Activated CD4-positive, alpha-beta memory T cell treated with anti-CD3 and anti-CD28 coated beads for 36 hours (primary cell): Measurements from ENCODE around the gene ZBTB38. TPM values are rescaled to one million over a fixed set of nuclear protein-coding genes. Genes with fewer than 3 reads are reported as not detected.

ENCODE experiments used
- CTCF ChIA-PET: fragments of 350-600 bp; sonication (Branson Sonifier 250); formaldehyde crosslinking; loops from one replicate; lab custom pipeline; 2021; ENCODE audit warnings: antibody characterized with exemption, inconsistent platforms; lab: Charles Lee
- POLR2A ChIA-PET: fragments of 350-600 bp; sonication (Branson Sonifier 250); formaldehyde crosslinking; loops from one replicate; lab custom pipeline; 2021; ENCODE audit warnings: antibody characterized with exemption; lab: Charles Lee
- DNase-seq: peaks from one replicate; pipeline ENCODE4 v3.0.0-alpha.2; 2020
- H3K27ac Mint-ChIP-seq: one replicate; pipeline ENCODE4 v1.8.0; 2021; ENCODE audit warnings: mixed read lengths
- H3K27me3 Mint-ChIP-seq: one replicate; pipeline ENCODE4 v1.8.0; 2021; ENCODE audit warnings: mixed read lengths
- H3K36me3 Mint-ChIP-seq: one replicate; pipeline ENCODE4 v1.8.0; 2021; ENCODE audit warnings: mixed read lengths
- H3K4me1 Mint-ChIP-seq: one replicate; pipeline ENCODE4 v1.8.0; 2021; ENCODE audit warnings: low read depth, mixed read lengths
- H3K4me3 Mint-ChIP-seq: one replicate; pipeline ENCODE4 v1.8.0; 2021; ENCODE audit warnings: mild to moderate bottlenecking, mixed read lengths
- H3K9me3 Mint-ChIP-seq: one replicate; pipeline ENCODE4 v1.8.0; 2021; ENCODE audit warnings: mixed read lengths
- intact Hi-C: fragments of 100-400 bp; cut with micrococcal nuclease; formaldehyde crosslinking; loops from one replicate; pipeline ENCODE4 v1.15.1; 2023
- total RNA-seq, 2 experiments: library from RNA; stranded (reverse); gene quantifications; one replicate each; pipeline ENCODE4 v1.2.3, GENCODE V29; 2021

The ZBTB38 gene
- total RNA-seq, 2 experiments from 2014 or later, result 64.7 to 66.4 TPM

- no peak overlapping the region for H3K27ac Mint-ChIP-seq
- intact Hi-C loops, result no loop called here
- ChIA-PET POLR2A (interaction anchor here (0.9 kb wide), 1 partner anchor 17 kb away, joined by 4 read pairs; no protein-coding TSS in a partner anchor), CTCF (interaction anchor here (1.1 to 1.3 kb wide), 2 partner anchors 27 to 29 kb away, joined by 3 read pairs; no protein-coding TSS in a partner anchor)
- H3K9me3 Mint-ChIP-seq, result no peaks in the 10 kb centered on the region
- no peak overlapping the region for H3K4me3 Mint-ChIP-seq
- peaks cover 16% of the 10 kb centered on the region for H3K4me1 Mint-ChIP-seq
- H3K27me3 Mint-ChIP-seq, result no peaks in the 10 kb centered on the region
- DNase-seq, result peak; percentile 29
- no peaks in the 10 kb centered on the region for H3K36me3 Mint-ChIP-seq
Measured at GRCh38 chr3:141331377-141332318, 36.7 kb upstream of the ZBTB38 start.

- H3K4me1 Mint-ChIP-seq, result peaks cover 16% of the 10 kb centered on the region
- no peak overlapping the region for H3K27ac Mint-ChIP-seq
- H3K9me3 Mint-ChIP-seq, result no peaks in the 10 kb centered on the region
- H3K4me3 Mint-ChIP-seq, result no peak overlapping the region
- no peak for DNase-seq
- H3K36me3 Mint-ChIP-seq, result no peaks in the 10 kb centered on the region
- POLR2A ChIA-PET, result no interaction called here
- CTCF ChIA-PET, result interaction anchor here (1.3 kb wide), 1 partner anchor 27 kb away, joined by 3 read pairs; no protein-coding TSS in a partner anchor
- intact Hi-C loops, result no loop called here
- H3K27me3 Mint-ChIP-seq, result no peaks in the 10 kb centered on the region
Measured at GRCh38 chr3:141332416-141332815, 35.9 kb upstream of the ZBTB38 start.

GRCh38 chr3:141333836-141334626 is 34.3 kb upstream of the ZBTB38 start:
- no peaks in the 10 kb centered on the region for H3K9me3 Mint-ChIP-seq
- no peaks in the 10 kb centered on the region for H3K36me3 Mint-ChIP-seq
- no peak overlapping the region for H3K27ac Mint-ChIP-seq
- peaks cover 3% of the 10 kb centered on the region for H3K4me1 Mint-ChIP-seq
- DNase-seq, result no peak
- H3K4me3 Mint-ChIP-seq, result no peak overlapping the region
- no peaks in the 10 kb centered on the region for H3K27me3 Mint-ChIP-seq
- CTCF ChIA-PET, result interaction anchor here (1.2 kb wide), 1 partner anchor 121 kb away, joined by 3 read pairs; no protein-coding TSS in a partner anchor
- POLR2A ChIA-PET, result no interaction called here
- intact Hi-C loops, result no loop called here

- Mint-ChIP-seq H3K36me3 (no peaks in the 10 kb centered on the region), H3K4me1 (peaks cover 3% of the 10 kb centered on the region), H3K9me3 (no peaks in the 10 kb centered on the region), H3K27me3 (no peaks in the 10 kb centered on the region), H3K27ac (no peak overlapping the region), H3K4me3 (no peak overlapping the region)
- intact Hi-C loops, result no loop called here
- ChIA-PET CTCF (no interaction called here), POLR2A (no interaction called here)
- no peak for DNase-seq
Measured at GRCh38 chr3:141334627-141335250, 33.6 kb upstream of the ZBTB38 start.

GRCh38 chr3:141335531-141336061 is 32.7 kb upstream of the ZBTB38 start:
- H3K36me3 Mint-ChIP-seq, result no peaks in the 10 kb centered on the region
- CTCF ChIA-PET, result interaction anchor here (0.9 to 1.7 kb wide), 2 partner anchors 9 to 25 kb away, joined by 5 to 7 read pairs; no protein-coding TSS in a partner anchor
- H3K9me3 Mint-ChIP-seq, result no peaks in the 10 kb centered on the region
- POLR2A ChIA-PET, result no interaction called here
- H3K27ac Mint-ChIP-seq, result no peak overlapping the region
- intact Hi-C loops, result no loop called here
- H3K4me3 Mint-ChIP-seq, result no peak overlapping the region
- H3K4me1 Mint-ChIP-seq, result peaks cover 3% of the 10 kb centered on the region
- no peaks in the 10 kb centered on the region for H3K27me3 Mint-ChIP-seq
- DNase-seq, result no peak

- Mint-ChIP-seq H3K9me3 (no peaks in the 10 kb centered on the region), H3K4me3 (no peak overlapping the region), H3K27me3 (no peaks in the 10 kb centered on the region), H3K27ac (no peak overlapping the region), H3K4me1 (peaks cover 3% of the 10 kb centered on the region), H3K36me3 (no peaks in the 10 kb centered on the region)
- CTCF ChIA-PET, result interaction anchor here (0.9 to 1.7 kb wide), 4 partner anchors 8 to 118 kb away, joined by 3 to 7 read pairs (median 4); no protein-coding TSS in a partner anchor
- DNase-seq, result no peak
- POLR2A ChIA-PET, result no interaction called here
- intact Hi-C loops, result no loop called here
Measured at GRCh38 chr3:141336672-141337522, 31.4 kb upstream of the ZBTB38 start.

GRCh38 chr3:141337523-141337854 is 30.8 kb upstream of the ZBTB38 start:
- intact Hi-C loops, result no loop called here
- no peak for DNase-seq
- POLR2A ChIA-PET, result no interaction called here
- Mint-ChIP-seq H3K27me3 (no peaks in the 10 kb centered on the region), H3K9me3 (no peaks in the 10 kb centered on the region), H3K27ac (no peak overlapping the region), H3K4me3 (no peak overlapping the region), H3K36me3 (no peaks in the 10 kb centered on the region), H3K4me1 (no peaks in the 10 kb centered on the region)
- CTCF ChIA-PET, result interaction anchor here (1.1 to 1.4 kb wide), 2 partner anchors 26 to 117 kb away, joined by 3 to 4 read pairs; no protein-coding TSS in a partner anchor

- H3K27ac Mint-ChIP-seq, result no peak overlapping the region
- intact Hi-C loops, result no loop called here
- POLR2A ChIA-PET, result no interaction called here
- DNase-seq, result no peak
- no peak overlapping the region for H3K4me3 Mint-ChIP-seq
- H3K27me3 Mint-ChIP-seq, result no peaks in the 10 kb centered on the region
- CTCF ChIA-PET, result interaction anchor here (1.4 kb wide), 1 partner anchor 27 kb away, joined by 3 read pairs; no protein-coding TSS in a partner anchor
- no peaks in the 10 kb centered on the region for H3K9me3 Mint-ChIP-seq
- H3K36me3 Mint-ChIP-seq, result no peaks in the 10 kb centered on the region
- H3K4me1 Mint-ChIP-seq, result no peaks in the 10 kb centered on the region
Measured at GRCh38 chr3:141337991-141338390, 30.3 kb upstream of the ZBTB38 start.

- no peaks in the 10 kb centered on the region for H3K36me3 Mint-ChIP-seq
- H3K4me1 Mint-ChIP-seq, result no peaks in the 10 kb centered on the region
- no peak for DNase-seq
- no peaks in the 10 kb centered on the region for H3K27me3 Mint-ChIP-seq
- ChIA-PET CTCF (no interaction called here), POLR2A (no interaction called here)
- H3K4me3 Mint-ChIP-seq, result no peak overlapping the region
- H3K27ac Mint-ChIP-seq, result no peak overlapping the region
- intact Hi-C loops, result no loop called here
- no peaks in the 10 kb centered on the region for H3K9me3 Mint-ChIP-seq
Measured at GRCh38 chr3:141338881-141339280, 29.4 kb upstream of the ZBTB38 start.

GRCh38 chr3:141341536-141341935 is 26.8 kb upstream of the ZBTB38 start:
- Mint-ChIP-seq H3K36me3 (no peaks in the 10 kb centered on the region), H3K4me1 (no peaks in the 10 kb centered on the region), H3K4me3 (no peak overlapping the region), H3K27me3 (no peaks in the 10 kb centered on the region), H3K27ac (no peak overlapping the region), H3K9me3 (no peaks in the 10 kb centered on the region)
- intact Hi-C loops, result no loop called here
- DNase-seq, result no peak
- ChIA-PET CTCF (no interaction called here), POLR2A (no interaction called here)

GRCh38 chr3:141342386-141342785 is 25.9 kb upstream of the ZBTB38 start:
- Mint-ChIP-seq H3K4me3 (no peak overlapping the region), H3K36me3 (no peaks in the 10 kb centered on the region), H3K27me3 (no peaks in the 10 kb centered on the region), H3K4me1 (no peaks in the 10 kb centered on the region), H3K9me3 (no peaks in the 10 kb centered on the region), H3K27ac (no peak overlapping the region)
- ChIA-PET CTCF (interaction anchor here (0.7 to 0.8 kb wide), 2 partner anchors 18 to 90 kb away, joined by 3 read pairs; no protein-coding TSS in a partner anchor), POLR2A (no interaction called here)
- DNase-seq, result no peak
- intact Hi-C loops, result no loop called here
